Fibroblast of skin of left quadriceps (primary cell): ENCODE measurements around the gene TMEM174.
A peak's percentile ranks its signal among the peaks of the same experiment; 100 is the strongest.
"Not testable (repeated sequence)": the region's sequence is repeated elsewhere in the genome, so short reads cannot be mapped to it uniquely, and the experiment has no call there.

Source experiments
- DNase-seq, 2 experiments: peaks; one replicate each; pipeline ENCODE4 v3.0.0-alpha.2; 2013; ENCODE audit warnings: low read depth in 2 of 2

Gene TMEM174

DNA sequence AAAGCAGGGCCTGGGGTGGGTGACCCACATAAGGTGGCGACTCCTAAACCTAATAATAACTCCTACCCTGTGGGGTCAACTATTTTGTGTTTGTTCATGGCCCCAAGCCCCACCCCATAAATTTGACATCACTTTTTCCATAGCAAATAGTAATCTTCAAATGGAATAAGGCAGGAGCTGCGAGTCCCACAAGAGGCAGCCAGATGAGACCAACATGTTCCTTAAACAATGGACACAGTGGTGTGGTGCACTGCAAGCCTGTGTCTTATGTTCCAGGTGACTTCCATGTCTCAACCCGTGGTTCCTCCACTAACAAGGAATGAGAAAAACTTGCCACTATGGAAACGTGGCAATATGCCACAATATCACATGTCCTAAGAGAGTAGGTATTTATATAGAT lies 20.6 kb downstream of the TMEM174 start:
- DNase-seq: no peak

DNA sequence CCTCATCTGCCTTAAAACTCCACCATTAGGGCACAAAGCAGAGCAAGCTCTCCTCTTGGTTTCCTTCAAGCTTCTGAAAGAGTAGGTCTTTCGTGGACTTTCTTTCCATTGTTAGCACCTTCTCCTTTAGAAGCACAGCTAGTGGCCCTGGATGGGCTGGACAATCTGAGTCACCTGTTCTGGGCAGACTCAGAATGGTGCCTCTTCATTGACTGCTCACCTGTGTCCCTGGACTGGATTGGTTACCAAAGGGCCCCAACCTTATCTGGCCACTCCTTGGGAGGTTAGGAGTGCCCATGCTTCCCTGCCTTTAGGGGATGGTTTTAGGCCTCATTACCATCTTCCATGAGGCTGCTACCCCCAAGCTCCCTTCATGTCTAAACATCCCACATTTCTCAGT lies 23.2 kb downstream of the TMEM174 start:
- DNase-seq: no peak

DNA sequence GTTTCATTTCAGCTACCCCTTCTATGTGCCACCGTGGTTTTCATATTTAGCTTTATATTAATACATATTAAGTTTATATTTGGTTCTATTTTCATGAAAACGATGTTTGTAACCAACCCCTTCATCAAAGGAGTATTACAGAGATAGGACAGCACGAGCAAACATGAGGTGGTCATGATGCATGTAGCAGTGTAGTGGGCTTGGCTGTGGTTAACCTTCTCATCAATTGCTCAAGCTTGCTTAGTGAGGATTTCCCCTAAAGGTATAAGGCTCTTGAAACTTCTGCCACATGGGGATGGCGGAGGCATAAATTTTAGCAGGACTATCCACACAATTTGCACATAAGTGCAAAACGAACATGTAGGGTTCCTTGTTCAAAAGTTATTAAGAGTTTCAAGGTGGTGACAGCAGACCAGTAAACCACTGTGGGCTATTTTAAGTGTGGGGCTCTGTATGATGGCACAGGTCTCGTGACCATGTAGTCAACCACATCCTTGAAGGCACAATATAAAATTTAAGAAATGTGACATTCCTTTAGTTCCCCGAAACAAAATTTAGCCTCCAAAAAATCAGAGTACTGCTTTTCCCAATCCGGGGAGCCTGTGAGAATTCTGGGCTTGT lies 24.8 kb downstream of the TMEM174 start:
- no peak for DNase-seq

DNA sequence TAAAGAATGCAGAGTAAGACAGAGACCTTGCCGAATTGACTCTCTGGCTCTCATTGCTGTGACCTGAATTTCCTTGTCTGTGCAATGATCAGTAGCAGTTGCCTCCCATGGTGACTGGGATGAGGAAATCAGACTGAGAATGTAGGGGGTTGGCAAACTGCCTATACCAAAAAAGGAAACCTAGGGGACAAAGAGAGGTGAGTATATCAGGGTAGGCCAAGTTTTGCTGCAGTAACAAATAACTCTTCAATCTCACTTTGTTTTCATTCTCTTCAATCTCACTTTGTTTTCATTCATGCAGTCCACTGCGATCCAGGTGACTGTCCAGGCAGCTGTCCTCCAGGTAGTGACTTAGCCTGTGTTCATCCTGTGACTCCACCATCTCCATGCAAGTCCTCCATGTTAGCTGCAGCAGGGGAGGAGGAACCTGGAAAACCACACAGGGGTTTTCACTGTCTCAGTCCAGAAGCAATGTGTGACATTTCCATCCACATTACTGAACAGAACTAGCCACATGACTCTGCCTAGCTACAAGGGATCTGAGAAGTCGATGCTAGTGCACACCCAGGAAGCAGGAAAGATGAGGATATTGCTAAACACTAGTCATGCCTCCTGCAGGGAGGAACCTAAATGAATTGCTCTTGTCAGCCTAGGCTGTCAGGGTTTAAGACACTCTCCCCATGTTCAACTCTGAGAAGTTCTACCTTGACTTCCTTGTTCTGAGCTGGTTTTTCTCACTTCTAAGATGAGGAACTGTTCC lies 26.0 kb downstream of the TMEM174 start:
- DNase-seq: no peak

DNA sequence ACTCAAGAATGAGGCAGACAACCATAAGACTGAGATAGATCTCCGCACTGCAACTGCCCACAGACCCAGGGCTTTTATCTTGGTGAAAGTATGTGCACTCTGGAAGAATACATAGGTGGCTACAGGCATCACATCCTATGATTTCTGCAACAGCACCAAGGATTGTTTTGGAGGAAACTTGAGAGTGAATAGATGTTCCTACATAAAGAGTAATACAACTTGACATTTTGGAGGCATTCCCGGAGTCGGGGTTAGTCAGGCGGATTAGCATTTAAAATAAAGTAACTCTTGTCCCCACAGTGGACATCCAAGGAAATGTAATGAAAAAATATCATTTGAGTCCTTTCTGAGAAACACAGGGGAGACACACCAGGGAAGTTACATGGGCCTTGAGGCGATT lies 26.7 kb downstream of the TMEM174 start:
- DNase-seq: no peak

DNA sequence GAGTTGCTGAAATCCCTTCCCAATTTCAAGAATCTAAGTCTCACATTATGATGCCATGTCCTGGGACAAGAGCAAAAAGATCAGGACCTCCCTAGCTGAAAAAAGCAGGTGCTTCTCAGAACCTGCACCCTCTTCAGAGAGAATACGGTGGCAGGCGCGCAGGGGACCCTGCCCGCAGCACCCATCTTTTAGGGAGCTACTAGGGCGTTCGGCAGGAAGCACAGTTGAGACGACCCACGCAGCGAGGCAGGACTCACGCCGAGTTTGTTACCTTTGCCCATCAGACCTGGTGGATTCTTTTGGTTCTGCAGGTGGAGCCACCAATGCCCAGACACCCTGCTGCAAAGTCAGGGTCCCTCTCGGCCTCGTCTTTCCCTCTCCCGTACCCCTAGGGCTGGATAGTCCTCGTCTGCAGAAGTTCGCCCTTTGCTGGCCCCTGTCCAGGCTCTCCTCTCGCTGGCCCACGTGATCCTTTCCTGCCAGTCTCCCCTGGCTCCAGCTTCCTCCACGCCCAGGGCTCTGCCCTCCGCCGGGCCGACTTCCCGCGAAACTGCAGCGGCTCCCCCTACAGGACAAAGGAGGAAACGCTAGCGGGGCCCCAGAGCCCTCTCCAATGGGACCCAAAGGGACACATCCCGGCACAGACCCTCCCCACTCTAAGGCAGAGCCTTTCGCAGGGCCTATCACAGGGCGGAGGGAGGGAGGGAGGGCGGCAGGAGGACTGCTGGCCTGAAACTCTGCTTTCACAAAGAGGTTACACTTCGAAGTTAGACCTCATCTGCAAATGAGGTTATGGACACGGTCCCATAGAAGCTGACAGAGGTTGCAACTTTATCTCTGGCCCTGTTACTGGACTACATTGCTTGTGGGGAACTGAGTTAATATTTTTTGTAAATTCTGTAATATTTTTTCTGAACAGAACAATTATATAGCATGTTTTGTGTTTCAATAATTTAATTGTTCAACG lies 28.8 kb downstream of the TMEM174 start:
- DNase-seq: no peak

DNA sequence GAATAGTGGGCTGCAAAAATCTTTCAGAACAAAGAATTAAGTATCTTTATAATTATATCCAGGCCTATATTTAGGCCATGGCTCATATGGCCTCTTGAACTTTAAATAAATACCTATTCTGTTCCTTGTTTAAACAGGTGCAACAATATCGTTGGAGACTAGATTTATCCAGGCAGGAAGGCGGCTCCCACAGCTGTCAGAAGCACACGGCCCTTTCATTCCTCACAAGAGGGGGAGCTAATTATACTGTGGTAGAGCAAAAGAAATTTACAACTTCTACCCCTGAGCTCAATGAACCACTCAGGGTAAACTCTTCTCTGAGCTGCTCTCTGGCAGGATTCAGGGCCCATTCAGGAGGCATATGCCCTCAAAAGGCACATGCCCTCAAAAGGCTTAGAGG lies 31.3 kb downstream of the TMEM174 start:
- DNase-seq: no peak

DNA sequence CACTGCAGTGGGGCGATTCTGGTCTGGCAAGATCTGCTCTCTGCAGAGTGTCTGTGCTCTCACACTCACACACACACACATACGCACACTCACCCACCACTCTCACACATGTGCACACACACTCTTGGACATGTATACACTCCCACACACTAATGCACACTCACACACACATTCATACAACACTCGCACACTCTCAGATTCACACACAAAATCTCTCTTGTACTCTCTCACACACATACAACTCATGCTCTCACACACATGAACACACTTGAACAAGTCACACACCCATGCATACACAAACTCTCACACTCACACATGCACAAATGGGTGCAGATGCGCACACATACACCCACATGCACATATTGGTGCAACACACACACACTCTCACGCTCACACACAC lies 31.7 kb downstream of the TMEM174 start:
- no peak for DNase-seq

DNA sequence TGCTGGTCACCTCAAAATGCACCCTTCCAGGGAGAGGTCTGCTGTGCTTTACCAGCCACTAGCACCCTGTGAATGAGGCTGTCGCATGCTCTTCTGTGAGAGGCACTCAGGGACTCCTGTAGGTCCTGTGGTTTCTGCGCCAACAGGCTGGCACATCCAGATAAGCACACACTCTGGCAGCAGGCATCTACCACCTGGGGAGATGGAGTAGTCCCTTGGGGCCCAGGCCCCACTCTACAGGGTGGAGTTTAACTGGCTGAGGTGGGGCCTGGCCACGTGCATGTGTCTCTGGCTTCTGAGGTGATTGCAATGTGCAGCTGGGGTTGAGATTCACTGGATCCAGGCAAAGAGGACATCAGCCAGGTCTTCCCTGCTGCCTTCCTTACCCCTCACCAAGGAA lies 32.3 kb downstream of the TMEM174 start:
- DNase-seq: no peak

DNA sequence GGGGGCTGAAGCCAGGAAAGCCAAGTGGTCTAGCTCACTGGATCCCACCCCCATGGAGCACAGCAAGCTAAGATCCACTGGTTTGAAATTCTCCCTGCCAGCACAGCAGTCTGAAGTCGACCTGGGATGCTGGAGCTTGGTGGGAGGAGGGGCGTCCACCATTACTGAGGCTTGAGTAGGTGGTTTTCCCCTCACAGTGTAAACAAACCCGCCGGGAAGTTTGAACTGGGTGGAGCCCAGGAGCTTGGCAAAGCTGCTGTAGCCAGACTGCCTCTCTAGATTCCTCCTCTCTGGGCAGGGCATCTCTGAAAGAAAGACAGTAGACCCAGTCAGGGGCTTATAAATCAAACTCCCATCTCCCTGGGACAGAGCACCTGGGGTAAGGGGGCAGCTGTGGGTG lies 34.2 kb downstream of the TMEM174 start:
- not testable (repeated sequence) for DNase-seq

DNA sequence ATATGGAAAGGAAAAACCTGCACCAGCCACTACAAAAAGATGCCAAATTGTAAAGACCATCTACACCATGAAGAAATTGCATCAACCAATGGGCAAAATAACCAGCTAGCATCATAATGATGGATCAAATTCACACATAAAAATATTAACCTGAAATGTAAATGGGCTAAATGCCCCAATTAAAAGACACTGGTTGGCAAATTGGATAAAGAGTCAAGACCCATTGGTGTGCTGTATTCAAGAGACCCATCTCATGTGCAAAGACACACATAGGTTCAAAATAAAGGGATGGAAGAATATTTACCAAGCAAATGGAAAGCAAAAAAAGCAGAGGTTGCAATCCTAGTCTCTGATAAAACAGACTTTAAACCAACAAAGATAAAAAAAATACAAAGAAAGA lies 36.1 kb downstream of the TMEM174 start:
- DNase-seq: not testable (repeated sequence)

DNA sequence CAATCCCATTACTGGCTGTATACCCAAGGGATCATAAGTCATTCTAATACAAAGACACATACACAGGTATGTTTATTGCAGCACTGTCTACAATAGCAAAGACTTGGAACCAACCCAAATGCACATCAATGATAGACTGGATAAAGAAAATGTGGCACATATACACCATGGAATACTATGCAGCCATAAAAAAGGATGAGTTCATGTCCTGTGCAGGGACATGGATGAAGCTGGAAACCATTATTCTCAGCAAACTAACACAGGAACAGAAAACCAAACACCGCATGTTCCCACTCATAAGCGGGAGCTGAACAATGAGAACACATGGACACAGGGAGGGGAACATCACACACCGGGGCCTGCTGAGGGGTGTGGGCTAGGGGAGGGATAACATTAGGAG lies 39.7 kb downstream of the TMEM174 start:
- DNase-seq: not testable (repeated sequence)

DNA sequence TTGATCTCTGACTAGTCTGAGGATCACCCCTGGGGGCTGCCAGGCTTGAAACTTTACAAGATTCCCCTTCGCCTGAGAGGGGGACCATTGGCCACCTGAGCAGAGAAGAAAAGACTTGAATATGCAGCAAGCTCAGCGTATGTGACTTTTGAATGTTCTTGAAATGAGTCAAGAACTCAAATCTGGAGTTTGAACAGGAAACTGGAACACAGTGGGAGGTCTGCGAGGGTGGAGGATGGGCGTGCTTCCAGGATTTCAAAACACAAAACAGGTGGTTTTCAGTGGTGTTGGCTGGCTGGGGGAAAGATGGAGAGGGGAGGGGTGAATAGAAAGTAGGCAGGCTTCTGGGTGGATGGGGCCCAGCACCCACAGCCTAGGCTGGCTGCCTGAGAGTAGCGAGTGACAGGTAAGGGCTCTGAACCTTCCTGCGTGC lies 40.6 kb downstream of the TMEM174 start:
- peak; percentile 86 to 87 for DNase-seq

DNA sequence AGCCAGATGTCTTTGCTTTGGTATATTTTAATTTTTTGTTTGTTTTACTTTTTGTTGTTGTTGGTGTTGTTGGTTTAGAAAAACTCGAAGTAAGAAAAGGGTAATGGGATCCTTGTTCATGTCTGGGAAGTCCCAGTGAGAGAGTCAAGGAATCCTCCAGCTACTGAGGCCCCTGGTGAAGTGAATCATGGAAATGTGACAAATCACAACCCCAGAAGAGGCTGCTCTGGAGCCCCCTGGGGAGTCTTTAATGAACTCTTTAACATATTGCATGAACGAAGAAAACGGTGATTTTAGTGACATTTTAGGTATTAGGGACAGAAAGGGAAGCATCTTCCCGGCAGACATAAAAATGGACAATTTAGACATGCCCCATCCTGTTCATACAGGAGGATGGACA lies 41.3 kb downstream of the TMEM174 start:
- no peak for DNase-seq

DNA sequence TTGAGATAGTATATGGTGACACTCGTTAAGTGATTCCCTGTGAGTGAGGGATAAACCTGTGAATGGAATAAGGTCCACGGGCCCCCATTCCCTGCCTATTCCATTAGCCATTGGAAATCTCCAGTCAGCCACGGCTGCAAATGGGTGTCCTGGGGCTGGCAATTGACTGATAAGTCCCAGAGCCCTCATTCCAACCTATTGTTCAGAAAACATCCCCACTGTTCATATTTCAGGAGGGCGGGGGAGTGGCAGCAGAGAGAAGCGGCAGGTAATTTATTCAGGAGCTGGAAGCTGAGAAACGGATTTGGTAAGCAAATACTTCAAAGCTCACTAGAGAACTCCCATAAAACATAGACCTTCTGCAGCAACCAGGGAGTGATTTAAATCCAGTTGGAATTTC lies 42.0 kb downstream of the TMEM174 start:
- DNase-seq: no peak

DNA sequence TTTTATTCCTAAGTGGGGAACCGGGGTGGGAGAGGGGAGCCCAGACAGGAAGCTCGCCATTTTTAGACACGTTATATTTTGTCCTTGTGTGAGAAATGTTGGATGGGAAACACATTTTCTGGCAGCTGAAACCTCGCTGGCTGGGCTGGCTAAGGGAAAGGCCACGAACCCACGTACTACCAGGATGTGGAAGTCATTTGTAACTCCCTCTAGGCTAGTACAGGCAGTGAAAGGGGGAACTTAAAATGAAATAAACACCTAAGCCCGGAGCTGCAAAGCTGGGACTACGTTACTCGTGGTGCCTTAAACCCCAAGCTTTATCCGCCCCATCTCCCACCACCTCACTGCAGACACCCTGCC lies 42.5 kb downstream of the TMEM174 start:
- DNase-seq: no peak

DNA sequence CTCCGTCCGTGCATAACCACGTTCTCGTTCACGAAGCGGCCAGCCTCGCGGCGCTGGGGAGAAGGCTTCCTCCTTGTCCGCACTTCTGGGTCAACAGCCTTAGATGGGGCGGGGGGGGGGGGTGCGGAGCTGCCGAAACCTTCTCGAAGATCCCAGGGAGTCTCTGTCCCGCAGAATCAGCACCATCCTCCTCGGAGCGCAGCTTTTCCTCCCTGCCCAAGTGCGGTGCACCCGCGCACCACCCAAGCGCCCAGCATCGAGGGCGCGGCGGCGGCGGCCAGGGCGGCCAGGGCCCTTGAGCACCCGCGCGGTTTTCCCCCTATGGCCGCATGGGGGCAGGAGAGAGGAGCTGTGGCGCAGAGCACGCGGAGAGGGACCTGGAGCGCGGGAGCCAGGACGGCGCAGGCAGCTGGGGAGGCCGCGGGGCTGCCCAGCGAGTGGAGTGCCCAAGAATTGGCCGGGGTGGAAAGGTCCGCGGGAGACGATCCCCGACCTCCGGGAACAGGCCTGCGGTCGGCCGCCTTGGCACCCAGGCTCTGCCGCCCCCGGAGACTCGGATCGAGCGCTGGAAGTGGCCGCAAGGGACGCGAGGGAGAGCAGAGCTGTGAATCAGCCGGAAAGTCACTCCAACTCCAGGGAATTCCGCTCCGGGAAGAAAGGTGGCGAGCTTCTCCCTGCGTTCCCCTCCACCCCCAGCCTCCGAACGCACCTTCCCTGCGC lies 43.1 kb downstream of the TMEM174 start:
- peak; percentile 51 to 52 for DNase-seq

DNA sequence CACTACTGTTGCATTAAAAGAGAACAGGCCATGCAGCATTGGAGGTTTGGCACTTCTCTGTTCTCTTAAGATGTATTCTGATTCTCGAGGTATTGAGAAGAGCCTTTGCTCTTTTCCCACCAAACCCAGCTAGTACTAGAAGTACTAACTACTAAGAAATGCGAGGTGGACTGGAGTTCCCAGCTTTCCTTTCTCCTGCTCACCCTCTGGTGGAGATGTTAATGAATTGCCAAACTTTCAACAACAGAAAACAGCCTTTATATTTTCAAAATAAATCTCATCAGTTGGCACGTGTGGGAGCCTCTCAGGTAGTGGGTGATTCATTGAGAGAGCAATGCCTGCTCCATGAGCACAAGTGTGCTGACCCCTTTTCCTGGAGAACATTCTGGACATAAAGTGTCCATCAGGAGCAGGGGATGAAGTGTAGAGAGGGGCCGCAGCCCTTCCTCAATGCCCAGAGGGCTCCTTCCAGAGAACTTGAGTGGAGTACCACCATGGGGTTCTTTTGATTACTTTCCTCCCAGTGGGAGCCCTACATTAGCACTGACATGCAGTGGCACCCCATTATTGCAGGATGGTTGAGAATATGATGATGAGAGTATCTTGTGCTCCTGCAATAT lies 45.7 kb downstream of the TMEM174 start:
- peak in 1 of 2 experiments; percentile 39 for DNase-seq

DNA sequence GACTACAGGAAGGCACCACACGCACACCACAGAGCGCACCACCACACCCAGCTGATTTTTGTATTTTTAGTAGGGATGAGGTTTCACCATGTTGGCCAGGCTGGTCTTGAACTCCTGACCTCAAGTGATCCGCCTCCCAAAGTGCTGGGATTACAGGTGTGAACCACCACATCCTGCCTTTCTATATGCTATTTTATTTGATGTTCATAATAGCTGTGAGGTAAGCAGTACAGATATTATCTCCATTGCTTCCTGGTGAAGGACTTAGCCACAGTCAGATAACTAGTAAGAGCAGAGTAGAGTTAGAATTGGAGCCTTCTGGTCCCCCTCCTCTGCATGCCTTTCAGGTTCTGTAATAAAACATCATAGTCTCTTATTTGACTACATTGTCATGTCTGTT lies 46.3 kb downstream of the TMEM174 start:
- not testable (repeated sequence) for DNase-seq

DNA sequence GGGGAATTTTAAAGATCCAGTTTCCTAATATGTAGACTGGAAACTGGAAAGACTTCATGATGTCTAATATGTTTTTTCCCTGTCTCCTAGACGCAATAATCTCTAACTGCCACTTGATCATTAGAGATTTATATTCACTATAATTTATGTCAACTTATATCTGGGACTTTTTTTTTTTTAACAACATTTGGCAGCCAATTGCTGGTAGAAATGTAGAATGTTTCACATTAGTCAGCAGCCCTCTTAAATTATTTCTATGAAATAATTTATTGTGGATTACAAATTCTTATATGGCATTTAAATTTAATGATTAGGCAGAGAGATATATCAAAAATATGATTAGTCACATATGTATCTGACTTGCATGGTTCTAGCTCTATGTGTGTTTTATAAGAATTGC lies 48.2 kb downstream of the TMEM174 start:
- peak; percentile 47 to 50 for DNase-seq

DNA sequence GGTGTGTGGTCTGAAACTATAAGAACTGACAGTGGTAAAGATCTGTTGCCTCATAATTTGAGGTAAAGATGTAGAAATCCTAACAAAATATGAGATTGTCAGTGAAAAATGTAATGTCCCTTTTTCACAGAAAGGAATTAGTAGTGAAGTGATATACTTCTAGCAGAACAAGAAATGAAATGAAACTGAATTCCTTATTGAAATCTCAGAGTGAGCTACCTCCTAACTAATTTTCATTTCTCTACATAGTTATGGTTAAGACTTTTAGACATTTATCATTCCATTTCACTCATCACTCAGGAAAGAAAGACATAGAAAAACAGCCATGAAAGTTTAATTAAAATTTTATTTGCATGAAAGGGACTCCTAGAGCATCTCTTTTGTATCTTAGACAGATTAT lies 48.7 kb downstream of the TMEM174 start:
- peak; percentile 67 to 71 for DNase-seq
